Adrenal gland (tissue), 12 donors: ENCODE results near the gene NLRP6. TPM values are rescaled to one million over a fixed set of nuclear protein-coding genes. Genes with fewer than 3 reads are reported as not detected.
"Not testable (repeated sequence)": the region's sequence is repeated elsewhere in the genome, so short reads cannot be mapped to it uniquely, and the experiment has no call there.

Experiments used
- DNase-seq, 7 donors: peaks; one replicate each; pipeline ENCODE4 v3.0.0-alpha.2; 2019 to 2020
- H3K27ac ChIP-seq, 5 donors: fragments of 200-600 bp; sonication (generic) in 4 of 5; 1 replicate in 3 of 5; 2 replicates in 2 of 5; pipeline versions ENCODE4 v1.5.1 to v1.8.0; 2016 to 2020; ENCODE audit warnings: mild to moderate bottlenecking in 1 of 5
- H3K27me3 ChIP-seq: fragments of 200-600 bp; 2 replicates; pipeline ENCODE4 v1.8.0; 2021
- H3K36me3 ChIP-seq, 2 donors: fragments of 200-600 bp; replicated peaks in 1 of 2; 1 replicate in 1 of 2; 2 replicates in 1 of 2; pipeline versions ENCODE4 v1.5.1 to v1.8.0; 2018 to 2022
- H3K4me1 ChIP-seq, 2 donors: fragments of 200-600 bp; replicated peaks in 1 of 2; 1 replicate in 1 of 2; 2 replicates in 1 of 2; pipeline versions ENCODE4 v1.5.1 to v1.8.0; 2018 to 2021
- H3K4me3 ChIP-seq, 4 donors: fragments of 200-600 bp; sonication (generic) in 3 of 4; one replicate each; pipeline ENCODE4 v1.5.1; 2016 to 2018
- H3K9me3 ChIP-seq, 3 donors: fragments of 200-600 bp; sonication (generic) in 1 of 3; replicated peaks in 1 of 3; 1 replicate in 2 of 3; 2 replicates in 1 of 3; pipeline versions ENCODE4 v1.5.1 to v1.8.0; 2016 to 2021
- CTCF ChIP-seq, 6 experiments: fragments of 450-650 bp in 4 of 6; fragments of 200-600 bp in 2 of 6; sonication (generic) in 1 of 6; IDR thresholded peaks; 1 replicate in 5 of 6; 2 replicates in 1 of 6; pipeline versions ENCODE4 v1.5.1 to v1.8.0; 2016 to 2021; ENCODE audit warnings: antibody characterized with exemption in 6 of 6, mild to moderate bottlenecking in 2 of 6, moderate library complexity in 1 of 6
- POLR2A ChIP-seq, 2 donors: fragments of 450-650 bp; IDR thresholded peaks; one replicate each; pipeline ENCODE4 v1.6.1; 2017; ENCODE audit warnings: antibody characterized with exemption in 2 of 2, mild to moderate bottlenecking in 2 of 2, moderate library complexity in 1 of 2
- WGBS, 4 donors: extraction: QIAGEN DNeasy Blood & Tissue Kit in 2 of 4; methylation state at CpG; one replicate each; pipeline versions ENCODE4 v1.1.5 to v1.1.7; 2013 to 2017; 5-methylcytosine and 5-hydroxymethylcytosine counted together
- intact Hi-C, 2 donors: fragments of 100-400 bp; cut with DNase I; formaldehyde crosslinking; loops; one replicate each; pipeline versions ENCODE4 v1.14.1 to v1.15.0; 2022 to 2023
- polyA plus RNA-seq, 3 donors: library from polyadenylated mRNA; stranded (reverse); fragments of 200-250 nt in 2 of 3; fragments of 350-450 nt in 1 of 3; fragmentation: Illumina TruSeq in 1 of 3; extraction: RNeasy Lipid Tissue Mini Kit (QIAGEN cat#74804) in 1 of 3; gene quantifications; one replicate each; pipeline ENCODE4 v1.2.3, GENCODE V29; 2013 to 2014
- small RNA-seq, 2 donors: library from RNA; depleted of rRNA; stranded (forward); fragments of <200 nt; gene quantifications; one replicate each; pipeline ENCODE3, GENCODE V24; 2016
- total RNA-seq, 9 donors: library from RNA; depleted of rRNA in 4 of 9; stranded (reverse); fragments of >200 nt in 4 of 9; fragments of 120-200 nt in 1 of 9; fragmentation: NEBNext Ultra II Directional in 1 of 9; extraction: Animal tissue kit (Norgen Biotek cat#: 25700) in 1 of 9; gene quantifications; one replicate each; pipeline versions ENCODE4 v1.1.0 to v1.2.4, GENCODE V29; 2013 to 2023
- donor health status: healthy with polysubstance abuse.
- donor health status: Bipolar disorder and iron deficiency.
- donor health status: DM: yes; HTN: yes; CAD: no.
- donor health status: DM: no; HTN: no; CAD: no.
- donor health status: DM: no; HTN: no; CAD: no.
- donor health status: DM: yes; HTN: yes; CAD: no.

The NLRP6 gene
- total and polyA plus RNA-seq, 12 donors: 0.14 to 0.69 (median 0.24) TPM; not detected in 5

- DNase-seq: no peak
- 80 to 82% (median 82%) methylated on average over 19 of the region's 19 CpGs for WGBS, 4 donors
- no peaks in the 10 kb centered on the region for H3K27me3 ChIP-seq
- no peaks in the 10 kb centered on the region for H3K9me3 ChIP-seq
- peaks cover 13 to 21% of the 10 kb centered on the region in 2 donors for H3K4me1 ChIP-seq
- no peak for TF ChIP-seq POLR2A (IDR thresholded peaks at IDR 0.05)
- no peak for TF ChIP-seq CTCF (IDR thresholded peaks at IDR 0.05)
- H3K36me3 ChIP-seq: no peaks in the 10 kb centered on the region
- H3K4me3 ChIP-seq: no peak overlapping the region
- H3K27ac ChIP-seq: no peak overlapping the region
- intact Hi-C loops: no loop called here
These were observed 53.3 kb downstream of the NLRP6 start for GRCh38 chr11:331358-332060.

GRCh38 chr11:332651-333480 lies 54.7 kb downstream of the NLRP6 start:
- DNase-seq: no peak
- 83 to 90% (median 86%) methylated on average over 19 to 23 of the region's 23 CpGs for WGBS, 4 donors
- Histone ChIP-seq H3K4me1 (peaks cover 5 to 12% of the 10 kb centered on the region in 2 donors), H3K27me3 (no peaks in the 10 kb centered on the region), H3K4me3 (no peak overlapping the region), H3K36me3 (no peaks in the 10 kb centered on the region), H3K9me3 (no peaks in the 10 kb centered on the region), H3K27ac (no peak overlapping the region)
- TF ChIP-seq CTCF (IDR thresholded peaks at IDR 0.05) (no peak), POLR2A (IDR thresholded peaks at IDR 0.05) (no peak)
- intact Hi-C loops: no loop called here

DNA sequence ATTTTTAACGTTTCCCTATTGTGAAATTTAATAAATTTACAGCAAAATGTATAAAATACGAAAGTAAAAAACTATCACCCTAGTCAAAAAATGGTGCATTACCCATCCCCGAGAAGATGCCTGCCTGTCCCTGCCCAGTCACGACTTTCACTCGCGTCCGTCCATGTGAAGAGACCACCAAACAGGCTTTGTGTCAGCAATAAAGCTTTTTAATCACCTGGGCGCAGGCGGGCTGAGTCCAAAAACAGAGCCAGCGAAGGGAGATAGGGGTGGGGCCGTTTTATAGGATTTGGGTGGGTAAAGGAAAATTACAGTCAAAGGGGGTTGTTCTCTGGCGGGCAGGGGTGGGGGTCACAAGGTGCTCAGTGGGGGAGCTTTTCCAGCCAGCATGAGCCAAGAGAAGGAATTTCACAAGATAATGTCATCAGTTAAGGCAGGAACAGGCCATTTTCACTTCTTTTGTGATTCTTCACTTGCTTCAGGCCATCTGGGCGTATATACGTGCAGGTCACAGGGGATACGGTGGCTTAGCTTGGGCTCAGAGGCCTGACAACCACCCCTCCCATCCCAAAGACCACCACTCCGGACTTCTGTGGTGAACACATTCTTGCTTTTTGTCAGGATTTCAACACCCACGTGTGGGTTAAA lies 55.5 kb downstream of the NLRP6 start:
- intact Hi-C loops, H3K27me3 ChIP-seq, DNase-seq, H3K27ac ChIP-seq, H3K9me3 ChIP-seq, H3K4me1 ChIP-seq, H3K4me3 ChIP-seq, H3K36me3 ChIP-seq: not testable (repeated sequence)
- 80 to 83% (median 82%) methylated on average over 17 of the region's 17 CpGs for WGBS, 4 donors

DNA sequence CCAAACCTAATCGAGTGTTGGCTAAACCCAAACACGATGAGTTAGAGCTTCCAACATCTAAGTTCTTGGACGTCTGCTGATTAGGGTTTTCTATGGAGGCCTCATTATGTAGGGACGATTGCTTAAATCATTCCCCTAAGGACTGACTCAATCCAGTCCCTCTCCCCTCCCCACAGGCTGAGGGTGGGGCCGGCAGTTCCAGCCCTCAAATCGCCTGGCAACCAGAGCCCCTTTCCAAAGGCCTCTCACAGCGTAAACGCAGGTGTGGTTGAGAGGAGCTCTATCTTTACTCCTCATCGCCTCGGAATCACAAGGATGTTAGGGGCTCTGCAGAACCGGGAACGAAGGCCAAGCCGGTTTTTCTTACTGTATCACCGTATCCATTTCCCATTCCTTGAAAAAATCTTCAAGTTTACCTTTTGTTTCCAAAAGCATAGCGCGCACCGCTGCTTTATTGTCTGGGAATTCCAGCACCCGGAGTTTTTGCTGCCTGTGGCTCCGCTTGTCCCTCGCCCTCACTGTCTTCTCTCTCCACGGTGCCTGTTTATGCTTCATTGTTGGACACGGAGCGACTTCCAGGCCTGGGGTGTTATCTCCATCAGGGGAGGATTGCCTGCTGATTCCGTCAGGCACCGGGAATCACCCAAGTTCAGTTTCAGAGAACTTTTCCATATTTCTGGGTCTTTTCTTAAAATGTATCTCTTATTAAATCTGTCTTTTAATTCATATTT lies 56.2 kb downstream of the NLRP6 start:
- H3K9me3 ChIP-seq: no peaks in the 10 kb centered on the region
- no peaks in the 10 kb centered on the region for H3K27me3 ChIP-seq
- no peak for DNase-seq
- intact Hi-C loops: no loop called here
- H3K27ac ChIP-seq: peak overlapping the region in 1 of 5 donors; percentile 73
- H3K36me3 ChIP-seq: no peaks in the 10 kb centered on the region
- 74 to 78% (median 76%) methylated on average over 25 of the region's 25 CpGs for WGBS, 4 donors
- peaks cover 5 to 9% of the 10 kb centered on the region in 2 donors for H3K4me1 ChIP-seq
- TF ChIP-seq POLR2A (IDR thresholded peaks at IDR 0.05) (no peak), CTCF (IDR thresholded peaks at IDR 0.05) (no peak)
- H3K4me3 ChIP-seq: no peak overlapping the region

Small RNA genes within 50 kb of the gene (small RNA-seq; reads per million reads assigned to genes)
- 0 reads per million in 2 donors for gene AC136475.6

Other genes starting within 250 kb of the NLRP6 start
- not detected for gene SCGB1C1, start 85.3 kb upstream of the NLRP6 start, total RNA-seq
- gene SCGB1C1, start 85.3 kb upstream of the NLRP6 start, polyA plus RNA-seq: not detected
- gene BET1L, start 71.0 kb upstream of the NLRP6 start, total RNA-seq: 10 to 100 TPM; 16.2 to 89.7 (median 50.8) TPM
- 10 to 100 TPM; 23.6 to 76.3 (median 26.9) TPM for gene BET1L, start 71.0 kb upstream of the NLRP6 start, polyA plus RNA-seq
- 100 to 1,000 TPM in 1 of 9 donors, 10 to 100 TPM in 8; 66.7 to 105 (median 82.0) TPM for gene RIC8A, start 70.7 kb upstream of the NLRP6 start, total RNA-seq
- 10 to 100 TPM; 60.9 to 83.6 (median 64.5) TPM for gene RIC8A, start 70.7 kb upstream of the NLRP6 start, polyA plus RNA-seq
- gene SIRT3, start 42.1 kb upstream of the NLRP6 start, total RNA-seq: 10 to 100 TPM; 13.8 to 28.2 (median 23.5) TPM
- 10 to 100 TPM; 18.2 to 30.6 (median 29.4) TPM for gene SIRT3, start 42.1 kb upstream of the NLRP6 start, polyA plus RNA-seq
- gene PSMD13, start 41.4 kb upstream of the NLRP6 start, total RNA-seq: 100 to 1,000 TPM in 2 of 9 donors, 10 to 100 TPM in 7; 62.2 to 165 (median 86.4) TPM
- gene PSMD13, start 41.4 kb upstream of the NLRP6 start, polyA plus RNA-seq: 100 to 1,000 TPM; 113 to 174 (median 146) TPM
- 1 to 10 TPM; 1.2 to 9.8 (median 7.1) TPM for gene PGGHG, start 10.7 kb downstream of the NLRP6 start, total RNA-seq
- gene PGGHG, start 10.7 kb downstream of the NLRP6 start, polyA plus RNA-seq: 10 to 100 TPM in 2 of 3 donors, under 1 TPM in 1; 0.55 to 77.2 (median 29.4) TPM
- gene IFITM5, start 21.1 kb downstream of the NLRP6 start, total RNA-seq: not detected
- gene IFITM5, start 21.1 kb downstream of the NLRP6 start, polyA plus RNA-seq: not detected
- gene IFITM2, start 29.4 kb downstream of the NLRP6 start, total RNA-seq: 100 to 1,000 TPM in 7 of 9 donors, 10 to 100 TPM in 2; 30.7 to 269 (median 155) TPM
- 100 to 1,000 TPM; 290 to 835 (median 443) TPM for gene IFITM2, start 29.4 kb downstream of the NLRP6 start, polyA plus RNA-seq
- gene IFITM1, start 35.6 kb downstream of the NLRP6 start, total RNA-seq: 100 to 1,000 TPM in 3 of 9 donors, 10 to 100 TPM in 6; 12.1 to 238 (median 84.5) TPM
- 100 to 1,000 TPM in 2 of 3 donors, 10 to 100 TPM in 1; 84.6 to 360 (median 139) TPM for gene IFITM1, start 35.6 kb downstream of the NLRP6 start, polyA plus RNA-seq
- gene IFITM3, start 42.5 kb downstream of the NLRP6 start, total RNA-seq: 100 to 1,000 TPM in 8 of 9 donors, 10 to 100 TPM in 1; 80.5 to 946 (median 291) TPM
- gene IFITM3, start 42.5 kb downstream of the NLRP6 start, polyA plus RNA-seq: 1,000 to 10,000 TPM in 1 of 3 donors, 100 to 1,000 TPM in 2; 454 to 1,592 (median 502) TPM
- 1 to 10 TPM in 4 of 9 donors, under 1 TPM in 3, not detected in 2; 0.29 to 4.6 (median 1.1) TPM for gene B4GALNT4, start 91.1 kb downstream of the NLRP6 start, total RNA-seq
- gene B4GALNT4, start 91.1 kb downstream of the NLRP6 start, polyA plus RNA-seq: 10 to 100 TPM in 1 of 3 donors, 1 to 10 TPM in 1, under 1 TPM in 1; 0.15 to 30.3 (median 9.1) TPM
- under 1 TPM in 3 of 9 donors, not detected in 6; 0.45 to 0.65 (median 0.65) TPM for gene PKP3, start 115.8 kb downstream of the NLRP6 start, total RNA-seq
- gene PKP3, start 115.8 kb downstream of the NLRP6 start, polyA plus RNA-seq: under 1 TPM in 1 of 3 donors, not detected in 2; 0.37 TPM
- 10 to 100 TPM in 7 of 9 donors, 1 to 10 TPM in 2; 5.7 to 70.0 (median 21.1) TPM for gene SIGIRR, start 136.6 kb downstream of the NLRP6 start, total RNA-seq
- gene SIGIRR, start 136.6 kb downstream of the NLRP6 start, polyA plus RNA-seq: 100 to 1,000 TPM in 1 of 3 donors, 10 to 100 TPM in 1, 1 to 10 TPM in 1; 2.7 to 111 (median 80.4) TPM
- 1 to 10 TPM in 1 of 9 donors, under 1 TPM in 3, not detected in 5; 0.52 to 2.2 (median 0.79) TPM for gene ANO9, start 163.6 kb downstream of the NLRP6 start, total RNA-seq
- gene ANO9, start 163.6 kb downstream of the NLRP6 start, polyA plus RNA-seq: 1 to 10 TPM in 2 of 3 donors, under 1 TPM in 1; 0.07 to 2.9 (median 1.2) TPM
- gene PTDSS2, start 171.9 kb downstream of the NLRP6 start, total RNA-seq: 10 to 100 TPM; 20.7 to 85.9 (median 41.4) TPM
- 100 to 1,000 TPM in 1 of 3 donors, 10 to 100 TPM in 2; 11.0 to 109 (median 53.7) TPM for gene PTDSS2, start 171.9 kb downstream of the NLRP6 start, polyA plus RNA-seq
- gene RNH1, start 228.8 kb downstream of the NLRP6 start, total RNA-seq: 100 to 1,000 TPM; 103 to 342 (median 252) TPM
- 100 to 1,000 TPM in 2 of 3 donors, 10 to 100 TPM in 1; 36.3 to 125 (median 110) TPM for gene RNH1, start 228.8 kb downstream of the NLRP6 start, polyA plus RNA-seq